ENCODE data around the gene THSD7A.
"Not testable (repeated sequence)": the region's sequence is repeated elsewhere in the genome, so short reads cannot be mapped to it uniquely, and the experiment has no call there.

THSD7A gene

DNA sequence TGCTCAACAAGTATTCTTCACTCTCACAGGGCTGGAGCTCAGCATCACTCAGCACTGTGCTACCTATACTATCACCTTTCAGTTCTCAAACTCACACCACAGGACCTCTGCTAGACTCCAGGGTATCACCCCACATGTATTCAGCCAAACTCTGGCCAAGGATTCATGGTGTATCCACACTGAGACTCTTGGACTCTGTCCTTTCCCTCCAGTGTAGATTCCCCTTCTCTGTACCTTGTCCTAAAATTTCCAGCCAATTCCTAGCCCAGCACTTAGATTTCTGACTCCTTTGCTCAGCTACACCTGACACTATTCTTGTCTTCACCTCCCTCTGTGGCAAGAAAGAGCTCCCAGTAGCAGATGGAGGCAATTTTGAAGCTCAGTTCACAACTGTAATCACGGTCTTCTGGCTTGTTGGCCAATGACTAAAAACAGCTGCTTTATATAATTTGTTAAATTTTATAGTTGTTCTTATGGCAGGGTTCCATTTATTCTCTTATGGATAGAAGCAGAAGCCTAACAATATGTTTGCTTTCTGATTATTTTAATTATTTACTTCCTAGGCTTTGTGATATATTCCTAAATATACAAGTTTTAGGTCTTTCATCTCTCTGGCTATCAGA, 258.8 kb downstream of the THSD7A start:
- no peak for DNase-seq

- DNase-seq: no peak
Observed at GRCh38 chr7:11570922-11571550, 261.0 kb downstream of the THSD7A start.

DNA sequence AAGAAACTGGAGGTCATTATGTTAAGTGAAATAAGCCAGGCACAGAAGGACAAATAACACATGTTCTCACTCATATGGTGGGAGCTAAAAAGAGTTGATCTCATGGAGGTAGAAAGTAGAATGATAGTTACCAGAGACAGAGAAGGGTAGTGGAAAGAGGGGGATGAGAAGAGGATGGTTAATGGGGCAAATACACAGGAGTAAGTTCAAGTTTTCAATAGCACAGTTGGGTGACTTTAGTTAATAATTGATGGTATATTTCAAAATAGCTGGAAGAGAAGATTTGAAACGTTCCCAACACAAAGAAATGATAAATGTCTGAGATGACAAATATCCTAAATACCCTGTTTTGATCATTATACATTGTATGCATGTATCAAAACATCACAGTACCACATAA, 261.8 kb downstream of the THSD7A start:
- DNase-seq: no peak

DNA sequence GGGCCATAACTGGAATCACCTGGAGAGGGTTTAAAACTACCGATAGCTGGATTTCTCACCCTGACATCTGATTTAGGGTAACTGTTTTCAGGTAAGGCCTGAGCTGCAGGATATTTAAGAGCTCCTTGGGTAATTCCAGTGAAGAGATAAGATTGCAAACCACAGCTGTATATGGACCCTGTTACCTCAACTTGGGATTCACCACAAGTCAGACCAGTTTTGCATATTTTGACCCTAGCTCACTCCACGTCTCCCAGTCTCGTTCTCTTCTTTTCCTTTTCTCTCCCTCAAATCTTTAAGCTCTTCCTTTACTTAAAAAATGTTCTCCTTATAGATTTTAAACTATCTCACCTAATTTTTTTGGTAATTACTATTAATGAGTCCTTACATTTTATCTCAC, 264.4 kb downstream of the THSD7A start:
- no peak for DNase-seq

GRCh38 chr7:11557627-11558026, 274.4 kb downstream of the THSD7A start:
- no peak for DNase-seq

GRCh38 chr7:11552676-11553296, 279.2 kb downstream of the THSD7A start:
- no peak for DNase-seq

DNA sequence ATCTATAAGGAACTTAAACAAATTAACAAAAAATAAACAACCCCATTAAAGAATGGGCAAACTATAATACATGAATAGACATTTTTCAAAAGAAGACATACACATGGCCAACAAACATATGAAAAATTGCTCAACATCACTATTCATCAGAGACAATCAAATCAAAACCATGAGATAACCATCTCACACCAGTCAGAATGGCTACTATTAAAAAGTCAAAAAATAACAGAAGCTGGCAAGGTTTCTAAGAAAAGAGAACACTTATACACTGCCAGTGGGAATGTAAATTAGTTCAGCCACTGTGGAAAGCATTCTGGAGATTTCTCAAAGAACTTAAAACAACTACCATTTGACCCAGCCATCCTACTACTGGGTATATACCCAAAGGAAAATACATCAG, 280.5 kb downstream of the THSD7A start:
- no peak for DNase-seq

GRCh38 chr7:11548532-11548931, 283.5 kb downstream of the THSD7A start:
- no peak for DNase-seq

DNA sequence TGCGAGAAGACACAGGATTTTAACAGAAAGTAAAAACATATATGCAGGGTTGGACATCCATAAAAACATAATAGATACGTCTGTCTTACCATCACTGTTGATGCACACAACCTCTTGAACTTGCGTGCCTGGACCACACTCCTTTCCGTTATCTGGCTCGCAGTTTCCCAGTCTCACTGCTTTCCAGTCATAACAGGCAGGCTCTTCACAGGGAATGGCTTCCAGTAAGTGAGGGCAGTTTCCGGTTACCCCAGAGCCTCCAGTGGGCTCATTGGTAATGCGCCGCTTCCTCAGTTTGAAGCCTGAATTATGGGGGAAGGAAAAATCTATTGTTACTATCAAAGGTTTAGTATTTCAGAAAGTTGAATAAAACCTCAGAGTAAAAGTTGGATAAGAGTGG, 290.7 kb downstream of the THSD7A start:
- DNase-seq: no peak

DNA sequence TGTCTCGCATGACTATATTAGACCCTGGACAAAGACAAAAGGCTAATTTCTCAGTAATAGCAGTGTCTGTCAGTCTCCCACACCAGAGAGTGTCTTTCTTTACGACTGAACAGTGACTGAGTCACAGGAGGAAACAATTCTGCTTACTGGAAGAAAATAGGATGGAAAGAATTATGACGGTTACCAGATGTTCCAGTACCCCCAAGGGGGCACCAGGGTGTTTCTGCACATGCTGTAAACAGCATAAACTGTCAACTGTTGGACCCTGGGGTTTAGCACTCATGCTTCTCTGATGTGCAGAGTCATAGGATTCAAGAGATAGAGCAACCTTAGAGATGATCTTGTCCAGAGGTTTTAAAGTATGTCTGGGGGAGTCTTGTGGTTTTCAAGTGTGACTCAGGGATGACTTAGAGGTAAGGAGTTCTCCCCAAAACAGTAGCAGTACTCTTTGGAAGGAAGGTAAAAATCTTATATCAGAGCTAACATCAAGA, 291.7 kb downstream of the THSD7A start:
- no peak for DNase-seq

DNA sequence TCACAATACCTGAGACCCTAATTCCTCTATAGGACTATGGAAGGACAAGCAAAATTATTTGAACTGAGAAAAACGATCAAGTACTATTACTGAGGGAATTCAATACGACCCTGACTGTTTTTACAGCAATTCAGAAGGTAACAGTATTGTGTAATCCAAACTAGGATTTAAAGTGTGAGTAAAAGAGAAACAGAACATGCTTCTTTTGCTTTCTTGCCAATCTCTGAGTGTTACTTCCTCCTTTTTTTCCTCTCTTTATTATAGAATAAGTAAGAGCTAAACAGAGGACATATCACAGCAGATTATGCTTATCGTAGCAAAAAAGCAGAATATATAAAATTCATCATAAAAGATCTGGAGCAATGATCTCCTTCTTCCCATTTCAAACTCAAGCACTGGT, 292.1 kb downstream of the THSD7A start:
- DNase-seq: no peak

- no peak for DNase-seq
Observed at GRCh38 chr7:11538751-11539299, 293.2 kb downstream of the THSD7A start.

DNA sequence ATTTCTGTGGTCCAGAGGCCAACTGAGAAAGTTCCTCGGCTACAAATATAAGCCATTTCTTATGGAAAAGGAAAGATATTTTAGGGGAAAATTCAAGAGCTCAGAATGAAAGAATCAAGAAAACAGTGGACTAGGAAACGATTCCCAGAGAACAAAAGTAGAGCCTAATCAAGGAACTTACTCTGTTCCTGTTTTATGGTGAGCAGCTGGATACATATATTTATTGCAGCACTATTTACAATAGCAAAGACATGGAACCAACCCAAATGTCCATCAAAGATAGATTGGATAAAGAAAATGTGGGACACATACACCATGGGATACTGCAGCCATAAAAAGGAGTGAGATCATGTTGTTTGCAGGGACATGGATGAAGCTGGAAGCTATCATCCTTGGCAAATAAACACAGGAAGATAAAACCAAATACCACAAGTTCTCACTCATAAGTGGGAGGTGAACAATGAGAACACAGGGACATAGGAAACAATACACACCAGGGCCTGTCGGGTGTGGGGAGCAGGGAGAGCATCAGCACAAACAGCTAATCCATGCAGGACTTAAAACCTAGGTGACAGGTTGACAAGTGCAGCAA, 298.7 kb downstream of the THSD7A start:
- no peak for DNase-seq

GRCh38 chr7:11529382-11529781, 302.6 kb downstream of the THSD7A start:
- DNase-seq: no peak

- no peak for DNase-seq
Observed at GRCh38 chr7:11527707-11528106, 304.3 kb downstream of the THSD7A start.

- DNase-seq: no peak
Observed at GRCh38 chr7:11524476-11525397, 307.3 kb downstream of the THSD7A start.

GRCh38 chr7:11521964-11522499, 310.0 kb downstream of the THSD7A start:
- DNase-seq: not testable (repeated sequence)

- DNase-seq: no peak
Observed at GRCh38 chr7:11517853-11518252, 314.1 kb downstream of the THSD7A start.

GRCh38 chr7:11516328-11516727, 315.7 kb downstream of the THSD7A start:
- no peak for DNase-seq

GRCh38 chr7:11513460-11513859, 318.5 kb downstream of the THSD7A start:
- no peak for DNase-seq

GRCh38 chr7:11507929-11508328, 324.1 kb downstream of the THSD7A start:
- DNase-seq: no peak

GRCh38 chr7:11506417-11506816, 325.6 kb downstream of the THSD7A start:
- DNase-seq: no peak
